ENCODE results near the gene SURF2. TPM values are rescaled to one million over a fixed set of nuclear protein-coding genes. Genes with fewer than 3 reads are reported as not detected.

Gene SURF2
- total RNA-seq, 1 experiment from 2014 or later, result 27.8 TPM

DNA sequence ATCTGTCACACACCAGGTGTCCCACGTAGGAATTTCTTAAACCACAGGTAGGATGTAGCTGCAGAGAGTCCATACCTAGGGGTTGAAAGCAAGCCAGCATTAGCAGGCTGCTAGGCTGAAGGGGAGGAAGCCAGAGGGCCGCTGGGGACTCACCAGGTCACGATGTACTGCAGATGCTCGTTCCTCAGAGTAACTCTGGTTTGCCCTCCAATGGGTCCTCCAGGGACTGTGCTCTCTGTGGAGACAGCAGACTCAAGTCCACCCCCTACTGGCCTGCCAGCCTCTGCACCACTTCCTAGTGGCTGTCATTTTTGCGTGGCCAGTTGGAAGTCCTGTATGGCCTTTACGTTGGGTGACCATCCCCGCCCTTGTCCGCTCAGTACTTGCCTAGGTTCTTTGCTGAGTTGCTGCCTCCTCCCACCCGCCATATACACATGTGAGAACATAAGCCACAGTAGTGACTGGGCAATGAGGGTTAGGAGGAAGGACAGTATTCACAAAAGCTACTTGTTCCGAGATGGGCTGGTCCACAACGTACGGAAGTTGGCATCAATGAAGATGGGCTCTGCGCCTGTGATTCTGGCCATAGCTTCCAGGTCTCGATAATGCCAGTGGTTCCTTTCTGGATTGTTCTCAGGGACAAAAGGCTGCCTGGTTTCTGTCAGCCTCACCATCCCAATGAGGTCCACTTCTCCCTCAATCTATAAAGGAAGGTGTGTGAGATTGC lies 4.3 kb upstream of the SURF2 start:
- no peaks in the 10 kb centered on the region for H3K9me2 ChIP-seq (ENCODE audit: insufficient read depth)
- RAD21 ChIA-PET (ENCODE audit: low non-redundant PET in 1 of 2, low total read pairs in 2 of 2, uncharacterized antibody in 2 of 2, unreplicated experiment in 2 of 2), result no interaction called here
- DNase-seq (ENCODE audit: low read depth, low spot score) (no peak), ATAC-seq (peak; percentile 37)
- H3K36me3 ChIP-seq (ENCODE audit: control insufficient read depth in 1 of 2, insufficient read depth in 2 of 2, low read length in 2 of 2), result peaks cover 33 to 50% of the 10 kb centered on the region in 2 experiments
- no peak overlapping the region for H3K4me3 ChIP-seq (replicated peaks in 1 of 2; ENCODE audit: low read depth in 1 of 2, low read length in 2 of 2)
- H3K4me1 ChIP-seq (ENCODE audit: control insufficient read depth in 1 of 2, insufficient read depth in 2 of 2, low read length in 2 of 2), result peaks cover 6 to 29% of the 10 kb centered on the region in 2 experiments; a peak in 3 of 4 replicates
- BruUV-seq (replicated peaks), result TSS peak; percentile 2
- peaks cover 10% of the 10 kb centered on the region; the same call in 1 of the 2 replicates for H4K20me1 ChIP-seq (ENCODE audit: insufficient read depth)
- CTCF ChIA-PET, result no interaction called here
- peaks cover 60% of the 10 kb centered on the region for H3K79me2 ChIP-seq (ENCODE audit: insufficient read depth, low read length)
- H2AFZ ChIP-seq (ENCODE audit: low read depth, low read length, poor library complexity, severe bottlenecking), result no peak overlapping the region
- POLR2A ChIA-PET, result interaction anchor here (1.1 to 1.3 kb wide), 3 partner anchors 13 to 113 kb away, joined by 3 read pairs; partner anchors contain the start of gene CACFD1
- H3K9ac ChIP-seq (ENCODE audit: low read length), result no peak overlapping the region
- H3K9me3 ChIP-seq (ENCODE audit: control insufficient read depth in 1 of 2, insufficient read depth in 1 of 2, low read depth in 1 of 2, low read length in 2 of 2), result no peaks in the 10 kb centered on the region
- TF ChIP-seq YY1 (IDR thresholded peaks at IDR 0.05; ENCODE audit: extremely low read depth, insufficient replicate concordance, low read depth, low read length) (no peak), POLR2AphosphoS5 (IDR thresholded peaks at IDR 0.05; ENCODE audit: low read depth, low read length) (peak; percentile 63; the same call in 1 of the 2 replicates)
- TF ChIP-seq, protein P1, sequence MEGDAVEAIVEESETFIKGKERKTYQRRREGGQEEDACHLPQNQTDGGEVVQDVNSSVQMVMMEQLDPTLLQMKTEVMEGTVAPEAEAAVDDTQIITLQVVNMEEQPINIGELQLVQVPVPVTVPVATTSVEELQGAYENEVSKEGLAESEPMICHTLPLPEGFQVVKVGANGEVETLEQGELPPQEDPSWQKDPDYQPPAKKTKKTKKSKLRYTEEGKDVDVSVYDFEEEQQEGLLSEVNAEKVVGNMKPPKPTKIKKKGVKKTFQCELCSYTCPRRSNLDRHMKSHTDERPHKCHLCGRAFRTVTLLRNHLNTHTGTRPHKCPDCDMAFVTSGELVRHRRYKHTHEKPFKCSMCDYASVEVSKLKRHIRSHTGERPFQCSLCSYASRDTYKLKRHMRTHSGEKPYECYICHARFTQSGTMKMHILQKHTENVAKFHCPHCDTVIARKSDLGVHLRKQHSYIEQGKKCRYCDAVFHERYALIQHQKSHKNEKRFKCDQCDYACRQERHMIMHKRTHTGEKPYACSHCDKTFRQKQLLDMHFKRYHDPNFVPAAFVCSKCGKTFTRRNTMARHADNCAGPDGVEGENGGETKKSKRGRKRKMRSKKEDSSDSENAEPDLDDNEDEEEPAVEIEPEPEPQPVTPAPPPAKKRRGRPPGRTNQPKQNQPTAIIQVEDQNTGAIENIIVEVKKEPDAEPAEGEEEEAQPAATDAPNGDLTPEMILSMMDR (IDR thresholded peaks at IDR 0.05 in 2 of 3, conservative IDR thresholded peaks at IDR 0.05 in 1 of 3; ENCODE audit: borderline replicate concordance in 1 of 3, insufficient read depth in 1 of 3, low read depth in 2 of 3, low read length in 2 of 3), result peak in 2 of 3 experiments; percentile 61 to 68; a peak in 4 of 6 replicates
- H3K4me2 ChIP-seq (ENCODE audit: low read length), result no peak overlapping the region
- H3K27ac ChIP-seq (ENCODE audit: low read depth, low read length), result peak overlapping the region; percentile 11; the same call in 1 of the 2 replicates
- intact Hi-C loops (cut with micrococcal nuclease), result loop anchor here (10.0 kb wide), 1 partner anchor 643 kb away; the partner anchor contains the start of gene VAV2
- H3K27me3 ChIP-seq (ENCODE audit: insufficient read depth, low read length), result no peaks in the 10 kb centered on the region
